Measurements from ENCODE around the gene DPM2.

The DPM2 gene

DNA sequence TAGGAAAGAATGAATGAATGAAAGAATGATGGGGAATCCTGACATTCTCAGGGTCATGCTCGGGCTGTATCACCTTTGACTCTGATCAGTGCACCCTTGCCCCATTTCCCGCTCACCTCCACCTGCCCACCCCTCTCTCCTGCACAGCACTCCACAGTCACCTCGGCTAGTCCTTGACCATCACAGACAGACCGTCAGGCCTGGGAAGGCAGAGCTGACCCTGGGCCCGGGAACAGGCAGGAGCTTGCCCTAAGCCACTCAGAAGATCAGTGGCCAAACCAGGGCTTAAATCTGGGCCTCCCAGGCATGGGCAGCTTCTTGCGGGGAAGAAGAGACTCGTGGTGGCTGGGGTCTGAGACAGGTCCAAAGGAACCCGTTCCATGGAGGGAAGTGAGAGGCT is 41.8 kb downstream of the DPM2 start:
- DNase-seq = no peak

DNA sequence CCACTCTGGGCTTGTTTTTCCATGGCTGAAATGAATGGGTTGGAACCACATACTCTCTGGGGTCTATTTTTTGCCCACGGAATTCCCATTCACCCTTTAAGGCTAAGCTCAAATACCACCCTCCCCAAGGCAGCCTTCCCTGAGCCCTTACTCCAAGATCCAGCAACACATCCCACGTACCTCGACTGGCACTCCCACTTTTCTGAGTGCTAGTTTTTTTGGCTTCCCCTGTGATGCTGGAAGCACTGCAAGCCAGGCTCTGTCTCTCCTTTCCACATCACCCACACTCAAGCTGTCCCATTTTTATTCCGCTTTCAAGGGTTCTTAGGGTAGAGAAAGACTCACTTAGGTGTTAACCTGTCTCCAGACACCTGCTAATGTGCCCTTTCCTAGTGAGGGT is 44.3 kb downstream of the DPM2 start:
- no peak for DNase-seq

DNA sequence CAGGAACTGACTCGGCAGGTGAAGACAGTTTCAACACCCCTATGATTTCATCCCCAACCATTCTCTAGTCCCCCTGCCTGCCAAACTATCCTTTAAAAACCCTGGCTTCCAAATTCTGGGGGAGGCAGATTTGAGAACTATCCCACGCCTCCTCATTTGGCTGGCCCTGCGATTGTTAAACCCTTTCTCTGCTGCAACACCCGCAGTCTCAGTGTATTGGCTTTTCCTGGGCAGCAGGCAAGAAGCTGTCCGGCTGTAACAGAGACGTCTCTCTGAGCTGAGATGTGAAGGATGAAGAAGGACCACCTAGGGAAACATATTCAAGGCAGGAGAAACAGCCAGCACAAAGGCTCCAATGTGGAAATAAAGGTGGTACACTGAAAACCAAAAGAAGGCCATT is 44.8 kb downstream of the DPM2 start:
- DNase-seq = no peak

- no peak for DNase-seq
Observed at GRCh38 chr9:127890053-127890452, 47.6 kb downstream of the DPM2 start.

DNA sequence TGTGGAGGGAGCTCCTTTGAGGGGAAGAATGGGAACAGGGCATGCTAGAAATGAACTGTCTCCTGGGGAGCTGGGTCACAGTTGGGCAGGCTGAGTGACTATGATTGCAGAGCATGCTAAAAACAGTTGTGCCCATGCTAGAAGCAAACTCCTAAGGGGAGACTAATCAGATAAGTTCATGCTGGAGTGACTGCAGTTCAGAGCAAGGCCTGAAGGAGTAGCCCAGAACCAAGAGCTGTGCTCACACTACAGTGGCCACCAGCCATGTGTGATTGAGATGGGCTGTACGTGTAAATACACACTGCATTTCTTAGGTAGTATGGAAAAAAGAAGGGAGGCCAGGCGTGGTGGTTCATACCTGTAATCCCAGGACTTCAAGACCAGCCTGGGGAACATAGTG is 49.9 kb downstream of the DPM2 start:
- no peak for DNase-seq

DNA sequence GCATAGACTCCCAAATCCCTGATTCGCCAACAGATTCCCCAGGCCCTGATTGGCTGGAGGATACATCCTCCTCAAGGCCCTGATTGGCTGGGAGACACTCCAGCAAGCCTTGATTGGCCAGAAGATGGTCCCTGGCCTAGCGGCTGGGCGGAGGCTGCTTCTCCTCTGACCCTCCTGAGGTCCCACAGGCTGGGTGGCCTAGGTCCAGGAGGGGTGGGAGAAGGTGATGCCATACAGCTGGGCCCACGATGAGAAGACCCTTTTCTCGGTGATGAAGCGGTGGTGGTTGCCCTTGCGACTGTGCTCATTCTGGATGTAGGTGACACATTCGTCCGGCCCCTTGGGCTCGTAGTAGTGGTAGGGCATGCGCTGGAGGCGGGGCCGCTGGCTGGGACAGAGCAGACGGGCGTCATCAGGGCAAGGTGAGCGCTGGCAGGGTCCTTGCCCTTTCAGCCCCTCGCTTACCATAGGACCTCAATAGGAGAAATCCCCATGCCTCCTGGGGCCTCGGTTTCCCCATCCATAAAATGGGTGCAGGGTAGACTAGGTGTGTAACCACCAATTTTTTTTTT is 51.2 kb downstream of the DPM2 start:
- DNase-seq = no peak

GRCh38 chr9:127885508-127886281 is 52.0 kb downstream of the DPM2 start:
- DNase-seq = no peak

All from SHP77 treated with DMSO at 0.1 percent for 48 hours (cell line).